NCI-H1436 (cell line): ENCODE results near the gene PSMD1.
"Not testable (repeated sequence)": the region's sequence is repeated elsewhere in the genome, so short reads cannot be mapped to it uniquely, and the experiment has no call there.

Experiments used
- DNase-seq: peaks from one replicate; lab custom pipeline; 2025; lab: John Stamatoyannopoulos, UW

Gene PSMD1

GRCh38 chr2:231186325-231186724 is 129.7 kb downstream of the PSMD1 start:
- no peak for DNase-seq

GRCh38 chr2:231187736-231188505 is 131.3 kb downstream of the PSMD1 start:
- DNase-seq = no peak

GRCh38 chr2:231188506-231189170 is 132.0 kb downstream of the PSMD1 start:
- no peak for DNase-seq

- no peak for DNase-seq
Measured at GRCh38 chr2:231189171-231189530, 132.5 kb downstream of the PSMD1 start.

GRCh38 chr2:231189571-231190495 is 133.2 kb downstream of the PSMD1 start:
- no peak for DNase-seq

GRCh38 chr2:231190531-231191197 is 134.0 kb downstream of the PSMD1 start:
- no peak for DNase-seq

GRCh38 chr2:231191896-231192872 is 135.5 kb downstream of the PSMD1 start:
- DNase-seq = no peak

GRCh38 chr2:231193216-231193615 is 136.5 kb downstream of the PSMD1 start:
- DNase-seq = no peak

- no peak for DNase-seq
Measured at GRCh38 chr2:231196592-231196991, 139.9 kb downstream of the PSMD1 start.

- not testable (repeated sequence) for DNase-seq
Measured at GRCh38 chr2:231197196-231197595, 140.5 kb downstream of the PSMD1 start.

GRCh38 chr2:231197706-231198290 is 141.1 kb downstream of the PSMD1 start:
- no peak for DNase-seq

- peak; percentile 70 for DNase-seq
Measured at GRCh38 chr2:231198291-231199173, 141.9 kb downstream of the PSMD1 start, which contains the start of gene ARMC9. TSS of gene ARMC9 (plus strand) at chr2:231198631. CDS start at chr2:231206239, 7,608 bp downstream.

- DNase-seq = no peak
Measured at GRCh38 chr2:231199219-231199618, 142.6 kb downstream of the PSMD1 start.

- DNase-seq = no peak
Measured at GRCh38 chr2:231200805-231201474, 144.3 kb downstream of the PSMD1 start.

GRCh38 chr2:231201475-231201814 is 144.8 kb downstream of the PSMD1 start:
- no peak for DNase-seq

- no peak for DNase-seq
Measured at GRCh38 chr2:231203087-231203486, 146.4 kb downstream of the PSMD1 start.

GRCh38 chr2:231204146-231204545 is 147.5 kb downstream of the PSMD1 start:
- no peak for DNase-seq

- no peak for DNase-seq
Measured at GRCh38 chr2:231204581-231204980, 147.9 kb downstream of the PSMD1 start.

GRCh38 chr2:231207734-231208133 is 151.1 kb downstream of the PSMD1 start:
- peak; percentile 17 for DNase-seq
